NCI-H2227 (cell line): Measurements from ENCODE around the gene PELI2.

ENCODE experiments used
- DNase-seq: peaks from one replicate; lab custom pipeline; 2025; ENCODE audit not compliant: unreplicated experiment; lab: John Stamatoyannopoulos, UW

PELI2 gene

GRCh38 chr14:56224691-56225681 is 106.8 kb downstream of the PELI2 start:
- DNase-seq: no peak

GRCh38 chr14:56235388-56235787 is 117.2 kb downstream of the PELI2 start:
- no peak for DNase-seq

GRCh38 chr14:56237398-56237797 is 119.2 kb downstream of the PELI2 start:
- DNase-seq: no peak

GRCh38 chr14:56241461-56241860 is 123.2 kb downstream of the PELI2 start:
- DNase-seq: no peak

DNA sequence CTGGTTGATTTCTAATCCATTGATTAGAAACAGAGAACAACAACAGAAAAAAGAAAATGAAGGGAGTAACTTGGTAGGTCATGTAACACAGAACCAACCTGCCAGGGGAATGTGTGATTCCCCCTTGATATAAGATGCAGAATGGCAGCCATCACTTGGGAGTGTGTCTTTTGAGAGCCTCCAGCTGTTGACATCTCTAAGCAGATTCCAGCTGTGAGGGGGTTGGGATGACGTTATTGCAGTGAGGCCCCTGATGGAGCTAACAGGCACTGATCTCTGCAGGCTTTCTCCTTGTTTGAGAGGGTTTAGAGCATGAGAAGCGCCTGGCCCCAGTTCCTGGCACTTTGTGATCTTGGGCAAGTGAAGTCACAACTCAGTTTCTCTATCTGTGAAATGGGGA is 124.9 kb downstream of the PELI2 start:
- no peak for DNase-seq

- DNase-seq: no peak
Measured at GRCh38 chr14:56244138-56244789, 126.1 kb downstream of the PELI2 start.

DNA sequence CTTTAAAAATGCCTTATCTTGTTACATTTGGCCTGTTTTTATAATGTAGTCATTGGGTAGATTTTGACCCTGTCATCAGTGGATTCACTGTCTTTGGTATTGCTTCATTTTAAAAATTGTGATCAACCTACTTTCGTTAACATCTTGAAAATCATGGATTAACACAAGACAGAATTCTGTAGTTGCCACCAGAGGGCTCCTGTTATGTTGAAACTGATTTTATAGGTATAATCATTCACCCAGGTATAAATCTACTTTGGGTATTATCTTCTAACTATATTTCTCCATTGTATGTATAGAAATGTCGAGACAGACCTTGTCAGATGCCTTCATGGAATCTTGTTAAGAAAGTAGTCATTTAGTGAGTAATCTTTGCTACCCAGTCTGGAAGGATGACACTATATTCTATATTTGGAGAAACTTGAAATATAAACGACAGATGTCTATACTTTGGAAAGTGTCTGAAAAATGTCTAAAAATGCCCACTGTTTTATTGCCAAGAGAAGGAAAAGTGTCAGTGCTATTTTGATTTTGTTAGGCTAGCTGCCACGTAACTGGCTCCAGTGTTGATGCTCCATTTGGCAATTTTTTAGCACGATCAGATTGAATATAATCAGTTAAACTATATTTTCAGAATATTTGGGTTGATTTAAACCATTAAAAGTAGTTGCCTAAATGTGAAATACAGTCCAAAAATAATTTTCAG is 129.4 kb downstream of the PELI2 start:
- no peak for DNase-seq

DNA sequence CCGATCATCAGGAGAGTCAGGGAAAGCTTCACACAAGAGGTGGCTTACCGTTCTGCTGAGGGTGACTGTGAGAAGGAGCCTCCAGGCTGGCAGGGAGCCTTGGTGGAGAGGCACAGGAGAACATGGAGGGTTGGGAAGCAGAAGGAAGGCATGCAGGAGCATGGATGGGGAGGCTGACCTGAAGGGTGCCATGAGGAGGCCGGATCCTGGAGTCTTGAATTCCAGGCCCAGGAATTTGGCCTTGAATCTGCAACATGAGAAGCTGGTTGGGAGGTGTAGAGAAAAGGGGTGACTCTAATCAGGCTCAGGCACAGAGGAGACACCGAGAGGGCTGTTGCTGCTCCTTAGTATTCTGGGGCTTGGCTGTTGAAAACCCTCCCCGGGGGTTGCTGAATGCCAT is 130.2 kb downstream of the PELI2 start:
- no peak for DNase-seq

GRCh38 chr14:56261046-56261445 is 142.8 kb downstream of the PELI2 start:
- DNase-seq: no peak

- DNase-seq: no peak
Measured at GRCh38 chr14:56262530-56262929, 144.3 kb downstream of the PELI2 start.

- DNase-seq: no peak
Measured at GRCh38 chr14:56268039-56268438, 149.8 kb downstream of the PELI2 start.

- no peak for DNase-seq
Measured at GRCh38 chr14:56268673-56269072, 150.5 kb downstream of the PELI2 start.

DNA sequence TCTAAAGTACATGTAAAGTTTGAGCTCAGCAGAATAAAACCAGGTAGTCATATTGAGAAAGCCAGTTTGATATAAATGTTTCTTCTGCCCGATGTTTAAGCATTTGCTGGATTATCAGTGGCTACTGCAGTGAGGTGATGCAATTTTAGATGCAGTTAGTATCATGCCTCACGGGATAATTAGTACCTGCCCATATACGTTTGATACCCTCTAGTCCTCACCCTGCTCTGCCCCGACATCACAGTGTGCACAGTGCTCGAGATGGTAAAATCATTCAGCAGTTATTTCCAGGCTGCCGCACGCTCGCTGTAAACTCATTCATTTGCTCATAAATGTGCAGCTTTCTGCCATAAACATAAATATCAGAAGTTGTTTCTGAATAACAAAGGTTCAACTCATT is 152.7 kb downstream of the PELI2 start:
- DNase-seq: no peak

- DNase-seq: no peak
Measured at GRCh38 chr14:56271970-56272369, 153.8 kb downstream of the PELI2 start.

DNA sequence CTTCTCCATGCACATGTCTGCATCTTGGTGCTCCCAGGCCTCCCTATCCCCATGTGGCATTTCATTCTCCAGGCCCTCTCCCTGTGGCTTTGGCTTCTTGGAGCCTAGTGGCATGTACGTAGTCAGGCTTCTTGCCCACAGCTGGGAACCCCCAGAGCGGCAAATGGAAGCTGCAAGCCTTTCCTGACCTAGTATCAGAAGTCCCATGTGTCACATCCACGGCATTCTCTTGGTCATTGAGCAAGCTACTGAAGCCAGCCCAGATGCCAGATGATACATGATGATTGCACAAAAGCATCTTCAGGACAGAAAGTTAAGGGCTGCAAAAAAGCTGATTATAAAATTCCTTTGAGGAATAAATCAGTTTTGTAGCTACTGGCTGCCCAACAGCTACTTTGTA is 154.9 kb downstream of the PELI2 start:
- no peak for DNase-seq

- no peak for DNase-seq
Measured at GRCh38 chr14:56273951-56274350, 155.7 kb downstream of the PELI2 start.

- DNase-seq: no peak
Measured at GRCh38 chr14:56274556-56274955, 156.3 kb downstream of the PELI2 start.

DNA sequence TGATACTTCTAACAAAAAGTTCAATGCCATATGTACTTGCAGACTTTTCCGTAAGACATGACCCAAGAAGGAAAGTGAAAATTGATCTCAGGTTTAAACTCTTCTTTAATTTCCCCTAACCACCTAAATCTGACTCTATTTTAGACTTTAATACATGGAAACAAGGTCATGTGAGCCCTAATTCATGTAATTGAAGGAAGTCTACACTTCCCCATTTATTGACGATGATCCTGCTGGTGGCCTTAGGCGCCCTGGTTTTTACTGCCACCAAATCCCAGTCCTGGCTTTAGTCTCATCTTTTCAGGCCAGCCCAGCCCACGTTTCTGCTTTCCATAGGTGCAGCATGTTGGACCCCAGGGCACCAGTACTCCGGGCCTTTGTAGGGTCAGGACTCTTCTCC is 157.9 kb downstream of the PELI2 start:
- no peak for DNase-seq

DNA sequence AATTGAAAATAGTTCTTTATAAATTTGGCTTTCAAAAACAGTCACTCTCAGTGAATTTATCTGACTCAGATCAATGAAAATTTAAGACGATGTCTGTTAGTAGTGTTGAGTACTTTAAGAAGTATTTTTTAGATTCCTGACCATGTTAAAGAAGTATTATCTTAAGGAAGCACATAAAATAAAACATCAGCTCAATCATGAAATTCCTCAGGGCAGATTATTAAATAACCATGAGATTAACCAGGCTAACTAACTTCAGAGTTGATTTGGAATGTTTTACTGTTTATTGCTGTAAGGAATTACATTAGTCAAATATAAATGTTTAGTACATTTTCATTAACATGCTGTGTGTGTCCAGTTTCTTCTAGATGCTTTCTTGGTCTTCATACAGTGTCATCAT is 160.2 kb downstream of the PELI2 start:
- DNase-seq: no peak

GRCh38 chr14:56280843-56281242 is 162.6 kb downstream of the PELI2 start:
- DNase-seq: no peak

- no peak for DNase-seq
Measured at GRCh38 chr14:56282179-56282578, 164.0 kb downstream of the PELI2 start.

- DNase-seq: no peak
Measured at GRCh38 chr14:56284641-56285040, 166.4 kb downstream of the PELI2 start.
